OCI-LY7 (cell line): Measurements from ENCODE around the gene RNU7-1. TPM values are rescaled to one million over a fixed set of nuclear protein-coding genes. Genes with fewer than 3 reads are reported as not detected.

ENCODE experiments used
- BruUV-seq: library from RNA; stranded (reverse); fragments of 400-500 nt; replicated peaks from 2 replicates; lab custom pipeline; 2021; lab: Mats Ljungman, UMichigan
- CTCF ChIA-PET: fragments of 300-600 bp; sonication (Branson Sonifier 250); formaldehyde crosslinking; loops from one replicate; lab custom pipeline; 2022; ENCODE audit warnings: antibody characterized with exemption; ENCODE audit not compliant: unreplicated experiment; lab: Charles Lee
- POLR2A ChIA-PET: fragments of 300-600 bp; sonication (Branson Sonifier 250); formaldehyde crosslinking; loops from one replicate; lab custom pipeline; 2022; ENCODE audit warnings: antibody characterized with exemption; lab: Charles Lee
- DNase-seq: peaks from one replicate; pipeline ENCODE4 v3.0.0-alpha.2; 2015; ENCODE audit warnings: low spot score
- H2AFZ ChIP-seq: fragments of 200-600 bp; sonication (generic), shearing (Covaris generic); 2 replicates; pipeline ENCODE4 v1.6.1; 2014; ENCODE audit warnings: mild to moderate bottlenecking, antibody characterized with exemption, low read length, moderate library complexity
- H3K27ac ChIP-seq: fragments of 200-600 bp; sonication (generic); 2 replicates; pipeline ENCODE4 v1.5.1; 2014; ENCODE audit warnings: mixed run types, low read depth, mild to moderate bottlenecking, moderate library complexity, low read length, inconsistent platforms; ENCODE audit not compliant: poor library complexity, severe bottlenecking
- H3K36me3 ChIP-seq: fragments of 200-600 bp; sonication (generic); 2 replicates; pipeline ENCODE4 v1.6.1; 2014; ENCODE audit warnings: mild to moderate bottlenecking, antibody characterized with exemption, low read length, moderate library complexity, mixed read lengths; ENCODE audit not compliant: insufficient read depth
- H3K4me1 ChIP-seq: fragments of 200-600 bp; sonication (generic); 2 replicates; pipeline ENCODE4 v1.5.1; 2014; ENCODE audit warnings: mild to moderate bottlenecking, low read length; ENCODE audit not compliant: insufficient read depth, poor library complexity, severe bottlenecking
- H3K4me2 ChIP-seq: fragments of 200-600 bp; sonication (generic); 2 replicates; pipeline ENCODE4 v1.6.1; 2014; ENCODE audit warnings: mild to moderate bottlenecking, low read length
- H3K4me3 ChIP-seq: fragments of 200-600 bp; sonication (generic); 2 replicates; pipeline ENCODE4 v1.5.1; 2014; ENCODE audit warnings: mild to moderate bottlenecking, low read depth, low read length; ENCODE audit not compliant: poor library complexity, severe bottlenecking
- H3K79me2 ChIP-seq: fragments of 200-600 bp; sonication (generic); 2 replicates; pipeline ENCODE4 v1.6.1; 2016; ENCODE audit warnings: low read depth, mild to moderate bottlenecking, low read length, moderate library complexity, mixed read lengths; ENCODE audit not compliant: insufficient read depth
- H3K9me2 ChIP-seq: fragments of 200-600 bp; sonication (generic); 2 replicates; pipeline ENCODE4 v1.6.1; 2016; ENCODE audit warnings: mild to moderate bottlenecking, low read length, mixed read lengths; ENCODE audit not compliant: insufficient read depth
- H3K9me3 ChIP-seq: fragments of 200-600 bp; sonication (generic); 2 replicates; pipeline ENCODE4 v1.6.1; 2014; ENCODE audit warnings: mild to moderate bottlenecking, mixed run types, low read length, mixed read lengths
- H4K20me1 ChIP-seq: fragments of 200-600 bp; sonication (generic); 2 replicates; pipeline ENCODE4 v1.6.1; 2014; ENCODE audit warnings: mild to moderate bottlenecking, antibody characterized with exemption, low read length, moderate library complexity, mixed read lengths; ENCODE audit not compliant: insufficient read depth
- EZH2phosphoT487 ChIP-seq: fragments of 200-600 bp; sonication (generic); IDR thresholded peaks from 2 replicates; pipeline ENCODE4 v1.6.1; 2018; ENCODE audit warnings: low read depth, borderline replicate concordance, mild to moderate bottlenecking, mixed run types, antibody characterized with exemption, low read length, moderate library complexity, mixed read lengths
- intact Hi-C: fragments of 100-400 bp; cut with micrococcal nuclease; formaldehyde crosslinking; loops from one replicate; pipeline ENCODE4 v1.10.0; 2022; ENCODE audit not compliant: unreplicated experiment
- total RNA-seq, 2 experiments: library from RNA; depleted of rRNA in 1 of 2; stranded (reverse); fragments of >200 nt in 1 of 2; shearing (Covaris generic) in 1 of 2; gene quantifications; 2 replicates each; pipeline ENCODE4 v1.2.3, GENCODE V29; 2014 to 2022
- TF ChIP-seq, protein P1 (sequence below): fragments of 200-600 bp; sonication (generic); conservative IDR thresholded peaks from 2 replicates; pipeline ENCODE4 v1.5.1; 2014; ENCODE audit warnings: mild to moderate bottlenecking, antibody characterized with exemption, low read length, moderate library complexity, mixed read lengths

Gene RNU7-1
- total RNA-seq, 2 experiments from 2014 or later, result not detected

DNA sequence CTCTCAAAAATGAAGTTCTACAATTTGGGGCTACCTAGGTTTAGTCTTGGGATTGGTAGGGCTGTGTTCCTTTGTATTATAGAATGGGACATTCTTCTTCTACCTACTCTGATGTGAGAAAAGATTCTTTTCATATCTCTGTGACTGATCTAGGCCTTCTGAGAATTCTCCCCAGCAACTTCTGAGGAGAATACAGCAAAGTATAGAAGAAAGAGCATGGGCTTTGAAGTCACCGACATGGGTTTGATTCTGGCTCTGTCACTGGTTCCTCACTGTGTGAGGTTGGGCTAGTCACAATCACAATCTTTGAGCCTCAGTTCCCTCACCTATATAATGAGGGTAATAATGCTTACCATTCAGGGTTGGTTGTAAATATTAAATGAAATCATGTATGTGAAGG is 10.8 kb upstream of the RNU7-1 start:
- Histone ChIP-seq H3K79me2 (peaks cover 5% of the 10 kb centered on the region; the same call in 1 of the 2 replicates), H3K9me2 (no peaks in the 10 kb centered on the region), H3K27ac (no peak overlapping the region), H4K20me1 (no peaks in the 10 kb centered on the region), H3K36me3 (peaks cover 7% of the 10 kb centered on the region; the same call in 1 of the 2 replicates), H3K4me2 (no peak overlapping the region), H3K9me3 (no peaks in the 10 kb centered on the region), H3K4me1 (peaks cover 14% of the 10 kb centered on the region), H2AFZ (no peak overlapping the region), H3K4me3 (no peak overlapping the region)
- TF ChIP-seq, protein P1, sequence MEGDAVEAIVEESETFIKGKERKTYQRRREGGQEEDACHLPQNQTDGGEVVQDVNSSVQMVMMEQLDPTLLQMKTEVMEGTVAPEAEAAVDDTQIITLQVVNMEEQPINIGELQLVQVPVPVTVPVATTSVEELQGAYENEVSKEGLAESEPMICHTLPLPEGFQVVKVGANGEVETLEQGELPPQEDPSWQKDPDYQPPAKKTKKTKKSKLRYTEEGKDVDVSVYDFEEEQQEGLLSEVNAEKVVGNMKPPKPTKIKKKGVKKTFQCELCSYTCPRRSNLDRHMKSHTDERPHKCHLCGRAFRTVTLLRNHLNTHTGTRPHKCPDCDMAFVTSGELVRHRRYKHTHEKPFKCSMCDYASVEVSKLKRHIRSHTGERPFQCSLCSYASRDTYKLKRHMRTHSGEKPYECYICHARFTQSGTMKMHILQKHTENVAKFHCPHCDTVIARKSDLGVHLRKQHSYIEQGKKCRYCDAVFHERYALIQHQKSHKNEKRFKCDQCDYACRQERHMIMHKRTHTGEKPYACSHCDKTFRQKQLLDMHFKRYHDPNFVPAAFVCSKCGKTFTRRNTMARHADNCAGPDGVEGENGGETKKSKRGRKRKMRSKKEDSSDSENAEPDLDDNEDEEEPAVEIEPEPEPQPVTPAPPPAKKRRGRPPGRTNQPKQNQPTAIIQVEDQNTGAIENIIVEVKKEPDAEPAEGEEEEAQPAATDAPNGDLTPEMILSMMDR, result no peak
- TF ChIP-seq EZH2phosphoT487, result no peak
- no TSS peak for BruUV-seq
- POLR2A ChIA-PET, result interaction anchor here (1.0 kb wide), 1 partner anchor 11 kb away, joined by 3 read pairs; the partner anchor contains the start of genes C12orf57 and RNU7-1
- no peak for DNase-seq
- intact Hi-C loops, result no loop called here
- CTCF ChIA-PET, result interaction anchor here (0.5 kb wide), 1 partner anchor 26 kb away, joined by 3 read pairs; no protein-coding TSS in a partner anchor

DNA sequence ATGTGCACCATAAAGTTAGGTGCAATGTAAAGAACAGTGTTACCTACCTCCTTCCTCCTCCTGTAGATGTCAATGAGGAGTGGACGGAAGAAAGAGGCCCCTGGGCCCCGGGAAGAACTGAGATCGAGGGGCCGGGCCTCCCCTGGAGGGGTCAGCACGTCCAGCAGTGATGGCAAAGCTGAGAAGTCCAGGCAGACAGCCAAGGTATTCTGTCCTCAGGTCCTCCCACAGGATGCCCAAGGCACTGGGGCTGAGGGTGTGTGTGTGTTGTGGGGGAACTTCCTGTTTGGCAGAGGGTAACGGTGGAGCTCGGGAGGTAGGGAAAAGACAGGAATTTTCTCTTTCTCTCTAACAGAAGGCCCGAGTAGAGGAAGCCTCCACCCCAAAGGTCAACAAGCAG is 9.5 kb upstream of the RNU7-1 start:
- H3K79me2 ChIP-seq, result peaks cover 5% of the 10 kb centered on the region; the same call in 1 of the 2 replicates
- no peak overlapping the region for H3K4me3 ChIP-seq
- CTCF ChIA-PET, result no interaction called here
- H3K27ac ChIP-seq, result no peak overlapping the region
- no peak overlapping the region for H3K4me2 ChIP-seq
- H3K36me3 ChIP-seq, result peaks cover 7% of the 10 kb centered on the region; the same call in 1 of the 2 replicates
- H4K20me1 ChIP-seq, result no peaks in the 10 kb centered on the region
- no TSS peak for BruUV-seq
- no peak overlapping the region for H2AFZ ChIP-seq
- H3K4me1 ChIP-seq, result peaks cover 20% of the 10 kb centered on the region
- TF ChIP-seq, protein P1, result no peak
- TF ChIP-seq EZH2phosphoT487, result no peak
- DNase-seq, result no peak
- POLR2A ChIA-PET, result no interaction called here
- H3K9me2 ChIP-seq, result no peaks in the 10 kb centered on the region
- no peaks in the 10 kb centered on the region for H3K9me3 ChIP-seq
- intact Hi-C loops, result no loop called here
